GM21529 (cell line): ENCODE data around the gene CORIN.
"Not testable (repeated sequence)": the region's sequence is repeated elsewhere in the genome, so short reads cannot be mapped to it uniquely, and the experiment has no call there.

Source experiments
- ATAC-seq: cut with Tn5 transposase; IDR thresholded peaks from one replicate; pipeline ENCODE4 v1.9.1; 2021; ENCODE audit not compliant: unreplicated experiment

CORIN gene

GRCh38 chr4:47721892-47722575, 115.8 kb downstream of the CORIN start:
- ATAC-seq = no peak

- no peak for ATAC-seq
These were observed 116.4 kb downstream of the CORIN start for GRCh38 chr4:47721485-47721884.

- ATAC-seq = no peak
These were observed 117.1 kb downstream of the CORIN start for GRCh38 chr4:47720787-47721186.

- no peak for ATAC-seq
These were observed 118.3 kb downstream of the CORIN start for GRCh38 chr4:47719576-47719975.

GRCh38 chr4:47718696-47719095, 119.2 kb downstream of the CORIN start:
- no peak for ATAC-seq

- no peak for ATAC-seq
These were observed 120.7 kb downstream of the CORIN start for GRCh38 chr4:47717188-47717587.

GRCh38 chr4:47715716-47716416, 122.0 kb downstream of the CORIN start:
- ATAC-seq = no peak

- ATAC-seq = no peak
These were observed 123.6 kb downstream of the CORIN start for GRCh38 chr4:47714269-47714668.

- no peak for ATAC-seq
These were observed 124.6 kb downstream of the CORIN start for GRCh38 chr4:47713129-47713834.

GRCh38 chr4:47711646-47712045, 126.2 kb downstream of the CORIN start:
- no peak for ATAC-seq

- no peak for ATAC-seq
These were observed 126.7 kb downstream of the CORIN start for GRCh38 chr4:47711183-47711582.

GRCh38 chr4:47706352-47706751, 131.5 kb downstream of the CORIN start:
- ATAC-seq = not testable (repeated sequence)

GRCh38 chr4:47705326-47705981, 132.4 kb downstream of the CORIN start:
- ATAC-seq = no peak

- ATAC-seq = no peak
These were observed 133.1 kb downstream of the CORIN start for GRCh38 chr4:47704693-47705325.

GRCh38 chr4:47703956-47704355, 133.9 kb downstream of the CORIN start:
- no peak for ATAC-seq

- no peak for ATAC-seq
These were observed 134.9 kb downstream of the CORIN start for GRCh38 chr4:47703008-47703407.

GRCh38 chr4:47701286-47701685, 136.6 kb downstream of the CORIN start:
- ATAC-seq = no peak

- ATAC-seq = no peak
These were observed 139.0 kb downstream of the CORIN start for GRCh38 chr4:47698837-47699236.

- ATAC-seq = no peak
These were observed 141.0 kb downstream of the CORIN start for GRCh38 chr4:47696823-47697222.

GRCh38 chr4:47695260-47695659, 142.6 kb downstream of the CORIN start:
- no peak for ATAC-seq

GRCh38 chr4:47694322-47694721, 143.5 kb downstream of the CORIN start:
- ATAC-seq = no peak
